Panc1 (cell line): ENCODE measurements around the gene JHY. TPM values are rescaled to one million over a fixed set of nuclear protein-coding genes. Genes with fewer than 3 reads are reported as not detected.

Source experiments
- ATAC-seq: fragments of 200-7000 bp; cut with Tn5 transposase; 2 replicates; pipeline ENCODE4 v1.9.1; 2020; ENCODE audit warnings: mild to moderate bottlenecking, moderate library complexity
- BruUV-seq: library from RNA; stranded (reverse); fragments of 400-500 nt; replicated peaks from 2 replicates; lab custom pipeline; 2021; lab: Mats Ljungman, UMichigan
- CTCF ChIA-PET: fragments of 300-600 bp; sonication (Branson Sonifier 250); formaldehyde crosslinking; loops from one replicate; lab custom pipeline; 2022; ENCODE audit warnings: antibody characterized with exemption; lab: Charles Lee
- POLR2A ChIA-PET: fragments of 300-600 bp; sonication (Branson Sonifier 250); formaldehyde crosslinking; loops from one replicate; lab custom pipeline; 2022; ENCODE audit warnings: antibody characterized with exemption; lab: Charles Lee
- DNase-seq: peaks from one replicate; pipeline ENCODE4 v3.0.0-alpha.2; 2010; ENCODE audit warnings: low read depth, low spot score
- H3K27ac ChIP-seq: 2 replicates; pipeline ENCODE4 v1.5.1; 2011; ENCODE audit warnings: mild to moderate bottlenecking, low read length, inconsistent platforms
- H3K27me3 ChIP-seq: fragments of 200-500 bp; sonication (Bioruptor generic); 2 replicates; pipeline ENCODE4 v1.6.0; 2014; ENCODE audit warnings: low read length, inconsistent platforms; ENCODE audit not compliant: control insufficient read depth, insufficient read depth
- H3K36me3 ChIP-seq: fragments of 200-500 bp; sonication (Bioruptor generic); 2 replicates; pipeline ENCODE4 v1.5.1; 2014; ENCODE audit warnings: inconsistent platforms, mild to moderate bottlenecking, low read length, moderate library complexity; ENCODE audit not compliant: control insufficient read depth, insufficient read depth
- H3K4me1 ChIP-seq: 2 replicates; pipeline ENCODE4 v1.5.1; 2011; ENCODE audit warnings: inconsistent platforms, mild to moderate bottlenecking, low read length, moderate library complexity; ENCODE audit not compliant: control insufficient read depth, insufficient read depth
- H3K4me3 ChIP-seq, 2 experiments: 2 replicates each; pipeline ENCODE4 v1.5.1; 2011 to 2012; ENCODE audit warnings: low read depth in 2 of 2, low read length in 2 of 2, mild to moderate bottlenecking in 2 of 2, inconsistent platforms in 1 of 2, moderate library complexity in 1 of 2
- H3K9me3 ChIP-seq: fragments of 200-500 bp; sonication (Bioruptor generic); 2 replicates; pipeline ENCODE4 v1.5.1; 2014; ENCODE audit warnings: low read depth, mild to moderate bottlenecking, inconsistent platforms, low read length, moderate library complexity; ENCODE audit not compliant: control insufficient read depth, insufficient read depth
- CTCF ChIP-seq: fragments of 450-650 bp; IDR thresholded peaks from 2 replicates; pipeline ENCODE4 v1.5.1; 2017; ENCODE audit warnings: mild to moderate bottlenecking
- POLR2AphosphoS5 ChIP-seq: IDR thresholded peaks from 2 replicates; pipeline ENCODE4 v1.6.1; 2012; ENCODE audit warnings: mild to moderate bottlenecking, low read depth, low read length, moderate library complexity
- REST ChIP-seq, 2 experiments: IDR thresholded peaks; 2 replicates each; pipeline ENCODE4 v1.6.1; 2011 to 2012; ENCODE audit warnings: low read depth in 2 of 2, control low read depth in 1 of 2, low read length in 1 of 2, mild to moderate bottlenecking in 1 of 2, moderate library complexity in 1 of 2; ENCODE audit not compliant: insufficient read depth in 1 of 2
- SIN3A ChIP-seq: IDR thresholded peaks from 2 replicates; pipeline ENCODE4 v1.6.1; 2012; ENCODE audit warnings: low read depth, mild to moderate bottlenecking, low read length, moderate library complexity, borderline replicate concordance; ENCODE audit not compliant: insufficient read depth
- TCF7L2 ChIP-seq: IDR thresholded peaks from 2 replicates; pipeline ENCODE4 v1.6.1; 2011; ENCODE audit warnings: mild to moderate bottlenecking, low read depth, low read length, inconsistent platforms
- in situ Hi-C: cut with HindIII; loops from 2 replicates; pipeline ENCODE4 v1.10.0; 2016; ENCODE audit warnings: low sequenced_read_pairs, low pct_unique_long_range_greater_than_20kb
- intact Hi-C: fragments of 100-400 bp; cut with micrococcal nuclease; formaldehyde crosslinking; loops from one replicate; pipeline ENCODE4 v1.10.0; 2022; ENCODE audit not compliant: unreplicated experiment
- total RNA-seq: library from RNA; stranded (reverse); gene quantifications from one replicate; pipeline ENCODE4 v1.2.1, GENCODE V29; 2021; ENCODE audit not compliant: unreplicated experiment

JHY gene
- total RNA-seq, 1 experiment from 2014 or later: 10.1 TPM

- Histone ChIP-seq H3K4me3 (no peak overlapping the region), H3K36me3 (no peaks in the 10 kb centered on the region), H3K27ac (no peak overlapping the region), H3K9me3 (no peaks in the 10 kb centered on the region), H3K4me1 (no peaks in the 10 kb centered on the region), H3K27me3 (peaks cover 13% of the 10 kb centered on the region; the same call in 1 of the 2 replicates)
- ChIA-PET POLR2A (no interaction called here), CTCF (no interaction called here)
- no peak for ATAC-seq
- no TSS peak for BruUV-seq
- TF ChIP-seq SIN3A (no peak), CTCF (no peak), POLR2AphosphoS5 (no peak), REST (IDR thresholded peaks at IDR 0.05; ENCODE audit: insufficient read depth in 1 of 2, low read depth in 2 of 2, low read length in 1 of 2) (no peak), TCF7L2 (no peak)
- intact Hi-C loops: no loop called here
- in situ Hi-C loops: no loop called here
- DNase-seq: no peak
These were observed 113.0 kb downstream of the JHY start for GRCh38 chr11:122995526-122995925.

GRCh38 chr11:122998727-122999366 lies 116.3 kb downstream of the JHY start:
- no peak overlapping the region for H3K27ac ChIP-seq
- H3K27me3 ChIP-seq: peaks cover 8% of the 10 kb centered on the region; the same call in 1 of the 2 replicates
- no TSS peak for BruUV-seq
- ChIA-PET POLR2A (interaction anchor here (0.6 kb wide), 1 partner anchor 733 kb away, joined by 6 read pairs; no protein-coding TSS in a partner anchor), CTCF (no interaction called here)
- H3K4me3 ChIP-seq: no peak overlapping the region
- no peaks in the 10 kb centered on the region for H3K36me3 ChIP-seq
- ATAC-seq (no peak), DNase-seq (no peak)
- TF ChIP-seq REST (IDR thresholded peaks at IDR 0.05; ENCODE audit: insufficient read depth in 1 of 2, low read depth in 2 of 2, low read length in 1 of 2) (no peak), SIN3A (no peak), CTCF (no peak), TCF7L2 (no peak), POLR2AphosphoS5 (no peak)
- no peaks in the 10 kb centered on the region for H3K4me1 ChIP-seq
- in situ Hi-C loops (no loop called here), intact Hi-C loops (no loop called here)
- no peaks in the 10 kb centered on the region for H3K9me3 ChIP-seq
